ENCODE results near the gene PTGIS.
A peak's percentile ranks its signal among the peaks of the same experiment; 100 is the strongest.

PTGIS gene

DNA sequence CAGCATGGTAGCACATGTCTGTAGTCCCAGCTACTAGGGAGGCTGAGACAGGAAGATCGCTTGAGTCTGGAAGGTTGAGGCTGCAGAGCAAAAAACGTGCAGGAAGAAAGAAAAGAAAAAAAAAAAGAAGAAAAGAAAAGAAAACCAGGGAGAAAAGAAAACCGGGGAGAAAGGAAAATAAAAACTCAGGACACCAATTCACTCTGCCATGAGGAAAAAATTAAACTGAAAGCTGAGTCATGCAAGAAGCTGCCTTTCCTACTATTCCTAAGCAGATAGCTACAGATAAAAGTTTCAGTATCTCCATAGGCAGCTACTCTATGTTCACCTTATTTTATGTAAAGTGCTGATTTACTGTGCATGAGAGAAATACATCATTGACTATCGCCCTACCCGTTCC is 10.5 kb downstream of the PTGIS start:
- no peak for DNase-seq

GRCh38 chr20:49556621-49557020 is 11.3 kb downstream of the PTGIS start:
- DNase-seq: no peak

GRCh38 chr20:49549801-49550551 is 18.0 kb downstream of the PTGIS start:
- DNase-seq: no peak

DNA sequence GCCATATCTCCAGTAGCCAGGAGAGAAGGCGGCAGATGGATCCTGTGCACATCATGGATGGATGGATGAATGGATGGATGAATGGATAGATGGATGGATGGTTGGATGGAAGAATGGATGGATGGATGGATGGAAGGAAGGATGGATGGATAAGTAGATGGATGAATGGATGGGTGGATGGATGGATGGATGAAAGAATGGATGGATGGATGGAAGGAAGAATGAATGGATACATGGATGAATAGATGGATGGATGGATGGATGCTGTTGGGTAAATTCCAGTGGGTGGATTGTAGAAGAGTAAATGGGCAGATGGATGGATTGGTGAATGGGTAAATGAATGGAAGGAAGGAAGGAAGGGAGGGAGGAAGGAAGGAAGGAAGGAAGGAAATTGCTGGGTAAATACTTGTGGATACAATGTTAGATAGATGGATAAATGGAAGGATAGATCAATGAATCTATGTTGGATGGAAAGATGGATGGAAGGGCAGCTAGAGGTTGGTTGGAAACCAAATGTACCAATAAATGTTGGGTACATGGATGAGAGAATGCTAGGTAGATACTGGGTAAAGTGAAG is 19.5 kb downstream of the PTGIS start:
- DNase-seq: no peak

GRCh38 chr20:49545572-49545971 is 22.4 kb downstream of the PTGIS start:
- DNase-seq: no peak

DNA sequence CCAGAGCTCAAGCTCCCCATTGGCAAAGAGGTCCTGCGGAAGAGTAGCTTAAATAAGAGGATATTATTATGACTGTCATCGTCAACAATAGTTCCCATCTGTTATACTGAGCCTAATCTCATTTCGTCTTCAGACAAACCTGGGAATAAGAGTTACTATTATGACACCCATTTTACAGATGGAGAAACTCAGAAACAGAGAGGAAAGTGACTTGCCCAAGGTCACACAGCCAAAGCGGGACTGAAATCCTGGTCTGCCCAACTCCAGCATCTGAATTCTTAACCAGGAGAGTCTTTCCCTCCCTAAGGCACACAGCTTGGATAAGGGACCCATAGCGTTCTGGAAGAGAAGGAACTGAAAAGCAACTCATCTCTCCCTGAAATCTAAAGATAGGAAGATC is 23.4 kb downstream of the PTGIS start:
- DNase-seq: no peak

- DNase-seq: no peak
Observed at GRCh38 chr20:49543858-49544437, 24.0 kb downstream of the PTGIS start.

GRCh38 chr20:49543071-49543857 is 24.7 kb downstream of the PTGIS start:
- DNase-seq: no peak

DNA sequence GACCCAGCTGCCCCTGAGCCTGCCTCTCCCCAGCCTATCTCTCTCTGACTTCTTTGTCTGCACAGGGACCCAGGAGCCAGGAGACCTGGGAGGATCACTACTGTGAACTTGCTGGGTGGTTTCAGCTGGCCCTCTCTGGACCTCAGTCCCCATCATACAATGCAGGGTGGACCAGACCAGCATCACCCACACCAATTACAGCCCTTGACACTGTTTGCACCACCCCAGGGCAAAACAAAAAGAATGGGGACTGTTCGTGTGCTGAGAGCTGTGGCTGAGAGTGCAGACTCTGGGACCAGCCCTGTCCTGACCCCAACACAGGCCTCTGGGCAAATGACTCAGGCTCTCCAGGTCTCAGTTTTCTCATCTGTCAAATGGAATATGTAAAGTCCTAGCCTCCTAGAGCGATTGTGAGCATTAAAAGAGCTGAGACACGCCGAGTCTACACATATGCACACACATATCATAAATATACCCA is 25.4 kb downstream of the PTGIS start:
- no peak for DNase-seq

DNA sequence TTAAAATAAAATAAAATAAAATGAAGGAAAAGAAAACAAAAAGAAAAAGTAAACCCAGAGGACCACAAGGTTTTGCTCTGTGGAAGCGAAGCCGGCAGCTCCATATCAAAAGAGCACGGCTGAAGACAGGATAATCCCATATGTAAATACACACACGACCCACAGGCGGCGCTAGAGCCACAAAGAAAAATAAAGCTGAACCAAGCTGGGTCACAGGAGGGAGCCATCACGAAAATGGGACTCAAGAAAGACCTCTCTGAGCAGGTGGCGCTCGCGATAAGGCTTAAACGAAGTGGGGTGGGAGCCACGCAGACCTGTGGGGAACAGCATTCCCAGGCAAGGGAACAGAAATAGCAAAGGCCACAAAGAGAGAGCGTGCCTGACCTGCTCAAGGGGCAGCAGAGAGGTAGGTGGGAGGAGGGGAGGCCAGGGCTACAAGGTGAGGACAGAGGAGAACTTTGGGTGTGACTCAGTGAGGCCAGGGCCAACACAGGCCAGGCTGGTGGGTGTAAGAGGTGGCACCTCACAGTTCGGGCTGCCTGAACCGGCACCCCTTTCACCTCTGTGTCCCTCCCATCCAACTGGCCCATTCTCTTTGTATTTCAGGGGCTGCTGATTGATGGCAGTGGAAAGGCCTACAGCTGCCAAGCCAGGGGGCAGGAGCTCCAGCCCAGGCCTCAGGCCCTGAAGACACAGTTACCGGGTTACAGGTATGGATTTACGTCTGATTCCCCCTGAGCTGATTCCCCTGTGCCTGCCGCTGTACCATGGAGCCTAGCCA is 26.0 kb downstream of the PTGIS start:
- peak; percentile 72 for DNase-seq

- DNase-seq: no peak
Observed at GRCh38 chr20:49540687-49541435, 27.1 kb downstream of the PTGIS start.

DNA sequence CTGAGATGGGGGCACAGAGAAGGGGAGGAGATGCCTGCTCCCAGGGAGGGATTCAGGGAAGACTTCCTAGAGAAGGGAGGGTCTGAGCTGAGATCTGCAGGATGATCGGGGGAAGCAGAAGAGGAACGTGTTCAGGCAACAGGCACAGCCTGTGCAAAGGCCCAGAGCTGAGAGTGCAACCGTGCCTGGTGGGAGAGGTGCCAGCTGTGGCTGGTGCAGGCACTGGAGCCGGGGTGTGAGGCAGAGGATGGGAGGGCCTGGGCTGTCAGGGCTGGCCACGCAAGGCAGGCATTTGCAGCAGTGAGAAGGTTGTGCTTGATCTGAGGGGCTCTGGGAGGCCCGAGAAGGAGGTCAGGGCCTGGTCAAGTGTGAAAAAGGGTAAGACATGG is 27.7 kb downstream of the PTGIS start:
- DNase-seq: no peak

- DNase-seq: peak; percentile 77
Observed at GRCh38 chr20:49539481-49540231, 28.3 kb downstream of the PTGIS start.

- DNase-seq: no peak
Observed at GRCh38 chr20:49538950-49539349, 29.0 kb downstream of the PTGIS start.

- DNase-seq: peak; percentile 56
Observed at GRCh38 chr20:49534255-49534712, 33.7 kb downstream of the PTGIS start.

DNA sequence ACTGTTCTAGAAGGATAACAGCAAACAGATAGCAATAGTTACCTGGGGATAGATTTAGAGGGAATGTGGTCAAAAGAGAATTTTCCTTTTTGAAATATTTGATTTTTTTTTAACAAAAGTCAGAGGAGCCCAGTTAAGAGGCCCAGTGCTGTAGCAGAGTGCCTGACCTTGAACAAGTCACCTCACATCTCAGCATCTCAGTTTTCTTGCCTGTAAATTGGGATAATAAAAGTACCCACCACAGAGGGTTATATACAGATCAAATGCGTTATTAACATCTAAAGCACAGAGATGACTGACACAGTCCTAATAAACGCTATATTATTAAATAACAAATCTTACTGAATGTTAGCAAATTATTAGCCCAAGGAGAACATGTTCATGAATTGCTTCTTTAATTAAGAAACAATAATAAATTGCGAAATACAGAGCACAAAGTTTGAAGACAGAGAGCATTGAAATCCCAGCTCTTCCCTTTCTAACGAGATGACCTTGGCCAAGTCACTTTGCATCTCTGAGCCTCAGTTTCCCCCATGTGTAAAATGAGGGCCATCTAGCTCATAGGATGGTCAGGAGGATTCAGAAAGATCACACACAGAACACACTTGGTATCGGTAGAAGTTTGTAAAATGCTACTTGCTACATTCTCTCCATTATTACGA is 35.5 kb downstream of the PTGIS start:
- no peak for DNase-seq

- DNase-seq: no peak
Observed at GRCh38 chr20:49529470-49529869, 38.5 kb downstream of the PTGIS start.

- no peak for DNase-seq
Observed at GRCh38 chr20:49526568-49526967, 41.4 kb downstream of the PTGIS start.

GRCh38 chr20:49526056-49526455 is 41.9 kb downstream of the PTGIS start:
- no peak for DNase-seq

DNA sequence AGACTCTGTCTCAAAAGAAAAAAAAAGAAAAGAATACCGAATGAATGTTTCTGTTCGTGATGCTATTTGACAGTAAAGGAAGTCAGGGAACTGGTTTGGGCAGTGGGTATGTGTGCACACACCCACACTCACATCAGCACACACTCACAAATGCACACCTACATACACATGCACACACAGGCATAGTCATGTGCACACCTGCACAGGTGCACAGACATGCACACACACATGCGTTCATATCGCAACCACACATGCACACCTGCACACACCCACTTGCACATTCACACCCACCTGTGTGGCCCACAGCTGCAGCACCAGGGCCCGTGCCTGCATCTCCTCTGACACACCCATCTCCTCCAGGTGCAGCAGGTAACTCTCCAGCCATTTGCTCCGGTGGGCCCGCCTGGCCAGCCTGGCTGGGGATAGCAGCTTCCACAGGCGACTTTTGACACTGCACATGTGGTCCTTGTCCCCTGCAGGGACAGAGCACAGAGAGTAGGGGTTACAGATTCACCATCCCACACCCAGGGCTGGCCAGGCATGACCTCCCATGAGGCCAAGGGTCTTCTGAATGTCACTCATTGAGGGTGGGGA is 44.1 kb downstream of the PTGIS start:
- DNase-seq: no peak

Measured in NCI-H146 (cell line).